Prostate gland (tissue), 2 donors: Measurements from ENCODE around the gene RDM1. TPM values are rescaled to one million over a fixed set of nuclear protein-coding genes. Genes with fewer than 3 reads are reported as not detected.

Source experiments
- DNase-seq: peaks from one replicate; pipeline ENCODE4 v3.0.0-alpha.2; 2019; ENCODE audit warnings: low spot score
- H3K27ac ChIP-seq, 2 donors: fragments of 200-600 bp; sonication (generic); 2 replicates each; pipeline ENCODE4 v1.5.1; 2017 to 2019
- H3K27me3 ChIP-seq: fragments of 200-600 bp; sonication (generic); replicated peaks from 2 replicates; pipeline ENCODE4 v1.5.1; 2019; ENCODE audit not compliant: insufficient read depth
- H3K36me3 ChIP-seq, 2 donors: fragments of 200-600 bp; sonication (generic); 1 replicate in 1 of 2; 2 replicates in 1 of 2; pipeline versions ENCODE4 v1.5.1 to v1.8.1; 2017 to 2019
- H3K4me1 ChIP-seq: fragments of 200-600 bp; sonication (generic); replicated peaks from 2 replicates; pipeline ENCODE4 v1.5.1; 2019
- H3K4me3 ChIP-seq, 2 donors: fragments of 200-600 bp; sonication (generic); 2 replicates each; pipeline ENCODE4 v1.5.1; 2017 to 2019
- H3K9me3 ChIP-seq: fragments of 200-600 bp; sonication (generic); 2 replicates; pipeline ENCODE4 v1.5.1; 2017
- POLR2A ChIP-seq: fragments of 450-650 bp; IDR thresholded peaks from one replicate; pipeline ENCODE4 v1.6.1; 2016; ENCODE audit warnings: antibody characterized with exemption, mild to moderate bottlenecking
- POLR2AphosphoS5 ChIP-seq: sonication (generic); formaldehyde crosslinking; IDR thresholded peaks from one replicate; pipeline ENCODE4 v1.6.1; 2017; ENCODE audit warnings: antibody characterized with exemption
- WGBS: methylation state at CpG from one replicate; pipeline ENCODE4 v1.1.5; 2018; 5-methylcytosine and 5-hydroxymethylcytosine counted together
- intact Hi-C: fragments of 100-400 bp; cut with DNase I; formaldehyde crosslinking; loops from one replicate; pipeline ENCODE4 v1.14.2; 2022
- small RNA-seq, 2 donors: library from RNA; depleted of rRNA; stranded (forward); fragments of <200 nt; gene quantifications; one replicate each; pipeline ENCODE3, GENCODE V24; 2016
- total RNA-seq, 2 donors: library from RNA; depleted of rRNA; stranded (reverse); fragments of >200 nt; gene quantifications; one replicate each; pipeline ENCODE4 v1.1.0, GENCODE V29; 2016
- TF ChIP-seq, protein P1 (sequence below), 4 experiments: fragments of 200-600 bp in 2 of 4; fragments of 450-650 bp in 2 of 4; sonication (generic) in 2 of 4; IDR thresholded peaks; 1 replicate in 3 of 4; 2 replicates in 1 of 4; pipeline ENCODE4 v1.5.1; 2016 to 2019; ENCODE audit warnings: antibody characterized with exemption in 4 of 4, mild to moderate bottlenecking in 2 of 4, moderate library complexity in 2 of 4

Gene RDM1
- total RNA-seq, 2 donors from 2014 or later: 2.4 TPM; not detected in 1

DNA sequence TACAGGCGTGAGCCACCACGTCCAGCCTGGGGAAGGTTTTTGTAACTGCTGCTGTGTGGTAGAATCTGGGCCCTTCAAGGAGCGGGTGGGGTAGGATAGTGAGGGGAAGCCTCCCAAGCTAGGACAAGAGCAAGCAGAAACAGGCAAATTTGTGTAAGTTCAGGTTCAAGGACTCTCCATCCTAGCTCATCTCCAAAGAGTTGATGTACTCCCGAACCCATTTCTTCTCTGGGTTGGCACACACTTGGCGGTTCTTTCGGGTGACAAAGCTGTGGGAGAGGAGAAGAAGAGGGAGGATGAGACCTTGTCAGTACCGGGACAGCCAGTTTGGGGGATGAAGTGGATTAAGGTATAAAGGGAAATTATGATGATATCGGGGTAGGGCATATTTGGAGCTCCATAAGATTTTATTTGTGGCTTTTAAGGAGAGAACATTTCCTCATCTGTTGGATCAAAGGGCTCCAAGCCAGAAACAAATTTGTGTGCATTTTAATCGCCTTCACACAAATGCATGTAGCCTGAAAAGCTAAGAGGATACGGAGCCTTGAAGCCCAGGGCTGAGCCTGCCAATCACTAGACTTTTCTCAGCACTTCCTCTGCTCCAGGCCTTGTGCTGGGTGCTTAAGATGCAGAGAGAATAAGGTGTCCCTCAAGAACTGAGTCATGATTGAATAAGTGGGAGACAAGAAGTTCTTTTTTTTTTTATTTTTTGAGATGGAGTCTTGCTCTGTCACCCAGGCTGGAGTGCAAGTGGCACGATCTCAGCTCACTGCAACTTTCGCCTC is 58.2 kb downstream of the RDM1 start:
- whole genome bisulfite sequencing: 92% methylated on average over 12 of the region's 12 CpGs
- Histone ChIP-seq H3K27ac (no peak overlapping the region), H3K36me3 (no peaks in the 10 kb centered on the region), H3K27me3 (no peaks in the 10 kb centered on the region), H3K9me3 (no peaks in the 10 kb centered on the region), H3K4me1 (no peaks in the 10 kb centered on the region), H3K4me3 (no peak overlapping the region)
- TF ChIP-seq POLR2A (no peak), POLR2AphosphoS5 (no peak)
- TF ChIP-seq, protein P1, sequence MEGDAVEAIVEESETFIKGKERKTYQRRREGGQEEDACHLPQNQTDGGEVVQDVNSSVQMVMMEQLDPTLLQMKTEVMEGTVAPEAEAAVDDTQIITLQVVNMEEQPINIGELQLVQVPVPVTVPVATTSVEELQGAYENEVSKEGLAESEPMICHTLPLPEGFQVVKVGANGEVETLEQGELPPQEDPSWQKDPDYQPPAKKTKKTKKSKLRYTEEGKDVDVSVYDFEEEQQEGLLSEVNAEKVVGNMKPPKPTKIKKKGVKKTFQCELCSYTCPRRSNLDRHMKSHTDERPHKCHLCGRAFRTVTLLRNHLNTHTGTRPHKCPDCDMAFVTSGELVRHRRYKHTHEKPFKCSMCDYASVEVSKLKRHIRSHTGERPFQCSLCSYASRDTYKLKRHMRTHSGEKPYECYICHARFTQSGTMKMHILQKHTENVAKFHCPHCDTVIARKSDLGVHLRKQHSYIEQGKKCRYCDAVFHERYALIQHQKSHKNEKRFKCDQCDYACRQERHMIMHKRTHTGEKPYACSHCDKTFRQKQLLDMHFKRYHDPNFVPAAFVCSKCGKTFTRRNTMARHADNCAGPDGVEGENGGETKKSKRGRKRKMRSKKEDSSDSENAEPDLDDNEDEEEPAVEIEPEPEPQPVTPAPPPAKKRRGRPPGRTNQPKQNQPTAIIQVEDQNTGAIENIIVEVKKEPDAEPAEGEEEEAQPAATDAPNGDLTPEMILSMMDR (IDR thresholded peaks at IDR 0.05): no peak
- DNase-seq: no peak
- intact Hi-C loops: no loop called here

GRCh38 chr17:35870906-35871819 is 59.4 kb downstream of the RDM1 start:
- H3K27ac ChIP-seq: no peak overlapping the region
- H3K36me3 ChIP-seq: no peaks in the 10 kb centered on the region
- H3K4me3 ChIP-seq: no peak overlapping the region
- intact Hi-C loops: no loop called here
- no peaks in the 10 kb centered on the region for H3K27me3 ChIP-seq
- H3K9me3 ChIP-seq: no peaks in the 10 kb centered on the region
- TF ChIP-seq POLR2AphosphoS5 (no peak), POLR2A (no peak)
- TF ChIP-seq, protein P1 (IDR thresholded peaks at IDR 0.05): no peak
- H3K4me1 ChIP-seq: no peaks in the 10 kb centered on the region
- no peak for DNase-seq
- 68% methylated on average over 8 of the region's 8 CpGs for WGBS

DNA sequence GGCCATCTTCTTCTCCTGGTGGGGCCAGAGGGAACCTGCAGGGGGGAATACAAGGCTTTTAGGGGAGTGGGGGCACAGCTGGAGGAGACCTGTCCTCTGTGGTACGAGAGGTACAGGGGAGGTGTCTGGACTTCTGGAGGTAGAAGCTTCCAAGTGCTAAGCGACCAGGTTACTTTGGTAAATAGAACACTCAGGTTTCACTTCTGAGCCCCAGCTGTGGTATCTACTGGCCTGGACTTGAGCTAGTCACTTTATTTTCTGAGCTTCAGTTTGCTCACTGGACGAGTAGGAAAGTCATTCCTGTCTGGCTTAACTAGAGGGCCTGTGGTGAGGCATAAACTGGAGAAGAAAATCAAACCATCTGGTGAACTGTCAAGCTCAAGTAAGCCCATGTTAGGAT is 61.8 kb downstream of the RDM1 start, which contains the start of gene HEATR9:
TSS of gene HEATR9 (minus strand) at position 155 of the 400 bp plus-strand sequence. CDS start at position 6, 149 bp downstream.
- Histone ChIP-seq H3K27ac (no peak within 1 kb of the TSS), H3K4me1 (no peaks in the 10 kb centered on the region), H3K36me3 (no peaks in the 10 kb centered on the region), H3K9me3 (no peaks in the 10 kb centered on the region), H3K4me3 (no peak within 1 kb of the TSS), H3K27me3 (no peaks in the 10 kb centered on the region)
- WGBS: 76% methylated on average over 3 of the region's 3 CpGs
- TF ChIP-seq POLR2AphosphoS5: no peak
- TF ChIP-seq, protein P1 (IDR thresholded peaks at IDR 0.05): no peak
- no peak for TF ChIP-seq POLR2A
- DNase-seq: no peak
- intact Hi-C loops: no loop called here

Small RNA genes within 50 kb of the gene (small RNA-seq; reads per million reads assigned to genes)
- 105 to 138 reads per million in 2 donors for gene RF00100

Other genes with a start within 250 kb of the RDM1 start
- gene RASL10B, start 199.1 kb downstream of the RDM1 start, total RNA-seq: 1 to 10 TPM; 5.4 to 7.2 TPM
- gene GAS2L2, start 177.5 kb downstream of the RDM1 start, total RNA-seq: not detected
- 10 to 100 TPM in 1 of 2 donors, not detected in 1; 15.8 TPM for gene C17orf50, start 169.9 kb downstream of the RDM1 start, total RNA-seq
- 100 to 1,000 TPM in 1 of 2 donors, 10 to 100 TPM in 1; 12.8 to 146 TPM for gene MMP28, start 135.1 kb downstream of the RDM1 start, total RNA-seq
- gene TAF15, start 121.3 kb downstream of the RDM1 start, total RNA-seq: 10 to 100 TPM; 57.2 to 86.1 TPM
- under 1 TPM in 1 of 2 donors, not detected in 1; 0.40 TPM for gene HEATR9, start 61.9 kb downstream of the RDM1 start, total RNA-seq
- 1 to 10 TPM; 1.2 to 4.5 TPM for gene CCL5, start 50.4 kb downstream of the RDM1 start, total RNA-seq
- 1 to 10 TPM in 1 of 2 donors, not detected in 1; 4.4 TPM for gene LYZL6, start 12.9 kb upstream of the RDM1 start, total RNA-seq
- gene CCL16, start 50.7 kb upstream of the RDM1 start, total RNA-seq: not detected
- gene CCL14, start 56.0 kb upstream of the RDM1 start, total RNA-seq: 10 to 100 TPM; 19.9 to 28.0 TPM
- not detected for gene CCL15, start 70.8 kb upstream of the RDM1 start, total RNA-seq
- 1 to 10 TPM; 7.4 to 8.7 TPM for gene CCL23, start 87.2 kb upstream of the RDM1 start, total RNA-seq
- gene CCL18, start 133.5 kb upstream of the RDM1 start, total RNA-seq: 1 to 10 TPM in 1 of 2 donors, not detected in 1; 2.4 TPM
- not detected for gene CCL3, start 159.4 kb upstream of the RDM1 start, total RNA-seq
- 1 to 10 TPM in 1 of 2 donors, under 1 TPM in 1; 0.57 to 1.5 TPM for gene CCL4, start 173.1 kb upstream of the RDM1 start, total RNA-seq
- 1 to 10 TPM in 1 of 2 donors, under 1 TPM in 1; 0.96 to 3.9 TPM for gene TBC1D3B, start 245.9 kb upstream of the RDM1 start, total RNA-seq